Central memory CD8-positive, alpha-beta T cell (primary cell): ENCODE measurements around the gene FHOD3.

Experiments used
- ATAC-seq: fragments of 150-1000 bp; cut with Tn5 transposase; replicated peaks from 2 replicates; pipeline ENCODE4 v1.10.0; 2022; ENCODE audit warnings: mild to moderate bottlenecking, moderate FRiP score, moderate number of reproducible peaks; ENCODE audit not compliant: poor library complexity, severe bottlenecking; ENCODE audit errors: extremely low read depth
- DNase-seq, 2 donors: peaks; one replicate each; pipeline ENCODE4 v3.0.0; 2021; ENCODE audit warnings: low spot score in 2 of 2
- H3K27ac Mint-ChIP-seq: one replicate; pipeline ENCODE4 v1.8.0; 2022; ENCODE audit warnings: low read depth, mild to moderate bottlenecking, moderate library complexity, mixed read lengths
- H3K27me3 Mint-ChIP-seq: one replicate; pipeline ENCODE4 v1.8.0; 2022; ENCODE audit warnings: mixed read lengths
- H3K36me3 Mint-ChIP-seq: one replicate; pipeline ENCODE4 v1.8.0; 2022; ENCODE audit warnings: mild to moderate bottlenecking, moderate library complexity, mixed read lengths; ENCODE audit not compliant: insufficient read depth
- H3K4me1 Mint-ChIP-seq: one replicate; pipeline ENCODE4 v1.8.0; 2022; ENCODE audit warnings: mixed read lengths
- H3K4me3 Mint-ChIP-seq: one replicate; pipeline ENCODE4 v1.8.0; 2022; ENCODE audit warnings: mild to moderate bottlenecking, moderate library complexity, mixed read lengths
- H3K9me3 Mint-ChIP-seq: one replicate; pipeline ENCODE4 v1.8.0; 2022; ENCODE audit warnings: mixed read lengths

Gene FHOD3

GRCh38 chr18:36653141-36653869 lies 355.8 kb downstream of the FHOD3 start:
- Mint-ChIP-seq H3K27ac (no peak overlapping the region), H3K4me3 (no peak overlapping the region)
- DNase-seq = no peak

GRCh38 chr18:36653870-36654269 lies 356.4 kb downstream of the FHOD3 start:
- DNase-seq = no peak
- Mint-ChIP-seq H3K9me3 (no peaks in the 10 kb centered on the region), H3K4me1 (no peaks in the 10 kb centered on the region), H3K27ac (no peak overlapping the region), H3K4me3 (no peak overlapping the region), H3K36me3 (no peaks in the 10 kb centered on the region), H3K27me3 (peaks cover 75% of the 10 kb centered on the region)
- no peak for ATAC-seq

More at GRCh38 chr18:36653141-36653869, 355.8 kb downstream of the FHOD3 start:
- Mint-ChIP-seq H3K27me3 (peaks cover 69% of the 10 kb centered on the region), H3K36me3 (no peaks in the 10 kb centered on the region), H3K4me1 (no peaks in the 10 kb centered on the region), H3K9me3 (no peaks in the 10 kb centered on the region)
- no peak for ATAC-seq

GRCh38 chr18:36655074-36655473 lies 357.6 kb downstream of the FHOD3 start:
- H3K27ac Mint-ChIP-seq = no peak overlapping the region
- H3K4me3 Mint-ChIP-seq = no peak overlapping the region
- no peaks in the 10 kb centered on the region for H3K9me3 Mint-ChIP-seq
- no peak for ATAC-seq
- H3K4me1 Mint-ChIP-seq = no peaks in the 10 kb centered on the region
- H3K36me3 Mint-ChIP-seq = no peaks in the 10 kb centered on the region
- no peak for DNase-seq
- peaks cover 68% of the 10 kb centered on the region for H3K27me3 Mint-ChIP-seq

- Mint-ChIP-seq H3K27me3 (peaks cover 67% of the 10 kb centered on the region), H3K27ac (no peak overlapping the region), H3K4me3 (no peak overlapping the region), H3K36me3 (no peaks in the 10 kb centered on the region), H3K4me1 (no peaks in the 10 kb centered on the region), H3K9me3 (no peaks in the 10 kb centered on the region)
- no peak for DNase-seq
- ATAC-seq = no peak
Observed at GRCh38 chr18:36655930-36656329, 358.4 kb downstream of the FHOD3 start.

- no peaks in the 10 kb centered on the region for H3K9me3 Mint-ChIP-seq
- DNase-seq = no peak
- H3K27ac Mint-ChIP-seq = no peak overlapping the region
- no peak for ATAC-seq
- no peaks in the 10 kb centered on the region for H3K36me3 Mint-ChIP-seq
- peaks cover 51% of the 10 kb centered on the region for H3K27me3 Mint-ChIP-seq
- no peaks in the 10 kb centered on the region for H3K4me1 Mint-ChIP-seq
- no peak overlapping the region for H3K4me3 Mint-ChIP-seq
Observed at GRCh38 chr18:36658611-36659010, 361.1 kb downstream of the FHOD3 start.

- H3K4me3 Mint-ChIP-seq = no peak overlapping the region
- no peaks in the 10 kb centered on the region for H3K9me3 Mint-ChIP-seq
- DNase-seq = no peak
- no peaks in the 10 kb centered on the region for H3K4me1 Mint-ChIP-seq
- ATAC-seq = no peak
- H3K27me3 Mint-ChIP-seq = peaks cover 40% of the 10 kb centered on the region
- no peaks in the 10 kb centered on the region for H3K36me3 Mint-ChIP-seq
- no peak overlapping the region for H3K27ac Mint-ChIP-seq
Observed at GRCh38 chr18:36660311-36660710, 362.8 kb downstream of the FHOD3 start.

GRCh38 chr18:36661999-36662398 lies 364.5 kb downstream of the FHOD3 start:
- no peaks in the 10 kb centered on the region for H3K9me3 Mint-ChIP-seq
- ATAC-seq (no peak), DNase-seq (no peak)
- H3K27me3 Mint-ChIP-seq = peaks cover 44% of the 10 kb centered on the region
- H3K36me3 Mint-ChIP-seq = no peaks in the 10 kb centered on the region
- no peak overlapping the region for H3K27ac Mint-ChIP-seq
- H3K4me3 Mint-ChIP-seq = no peak overlapping the region
- no peaks in the 10 kb centered on the region for H3K4me1 Mint-ChIP-seq

GRCh38 chr18:36663312-36663711 lies 365.8 kb downstream of the FHOD3 start:
- no peak overlapping the region for H3K4me3 Mint-ChIP-seq
- peaks cover 31% of the 10 kb centered on the region for H3K27me3 Mint-ChIP-seq
- no peaks in the 10 kb centered on the region for H3K4me1 Mint-ChIP-seq
- no peak overlapping the region for H3K27ac Mint-ChIP-seq
- DNase-seq (no peak), ATAC-seq (no peak)
- no peaks in the 10 kb centered on the region for H3K36me3 Mint-ChIP-seq
- no peaks in the 10 kb centered on the region for H3K9me3 Mint-ChIP-seq

- Mint-ChIP-seq H3K36me3 (no peaks in the 10 kb centered on the region), H3K9me3 (no peaks in the 10 kb centered on the region)
- ATAC-seq = no peak
Observed at GRCh38 chr18:36665952-36666351, 368.4 kb downstream of the FHOD3 start.

GRCh38 chr18:36667811-36668210 lies 370.3 kb downstream of the FHOD3 start:
- H3K27ac Mint-ChIP-seq = no peak overlapping the region
- no peak for ATAC-seq
- H3K9me3 Mint-ChIP-seq = no peaks in the 10 kb centered on the region
- H3K4me1 Mint-ChIP-seq = peaks cover 2% of the 10 kb centered on the region
- peaks cover 47% of the 10 kb centered on the region for H3K27me3 Mint-ChIP-seq
- no peak overlapping the region for H3K4me3 Mint-ChIP-seq
- DNase-seq = no peak
- H3K36me3 Mint-ChIP-seq = no peaks in the 10 kb centered on the region

More at GRCh38 chr18:36665952-36666351, 368.4 kb downstream of the FHOD3 start:
- Mint-ChIP-seq H3K4me3 (no peak overlapping the region), H3K4me1 (no peaks in the 10 kb centered on the region), H3K27ac (no peak overlapping the region), H3K27me3 (peaks cover 35% of the 10 kb centered on the region)
- DNase-seq = no peak

- no peak for DNase-seq
- peaks cover 47% of the 10 kb centered on the region for H3K27me3 Mint-ChIP-seq
- H3K4me3 Mint-ChIP-seq = no peak overlapping the region
- H3K4me1 Mint-ChIP-seq = peaks cover 6% of the 10 kb centered on the region
- no peak overlapping the region for H3K27ac Mint-ChIP-seq
- no peaks in the 10 kb centered on the region for H3K36me3 Mint-ChIP-seq
- H3K9me3 Mint-ChIP-seq = no peaks in the 10 kb centered on the region
- no peak for ATAC-seq
Observed at GRCh38 chr18:36668349-36668748, 370.8 kb downstream of the FHOD3 start.

- Mint-ChIP-seq H3K36me3 (no peaks in the 10 kb centered on the region), H3K27me3 (peaks cover 46% of the 10 kb centered on the region), H3K9me3 (no peaks in the 10 kb centered on the region), H3K4me1 (peaks cover 6% of the 10 kb centered on the region), H3K4me3 (no peak overlapping the region), H3K27ac (no peak overlapping the region)
- no peak for DNase-seq
- ATAC-seq = no peak
Observed at GRCh38 chr18:36672437-36673344, 375.2 kb downstream of the FHOD3 start.

- ATAC-seq = no peak
- Mint-ChIP-seq H3K4me3 (no peak overlapping the region), H3K4me1 (peaks cover 6% of the 10 kb centered on the region), H3K27me3 (peaks cover 46% of the 10 kb centered on the region), H3K27ac (no peak overlapping the region), H3K36me3 (no peaks in the 10 kb centered on the region), H3K9me3 (no peaks in the 10 kb centered on the region)
- DNase-seq = no peak
Observed at GRCh38 chr18:36673452-36673851, 375.9 kb downstream of the FHOD3 start.
